Superior temporal gyrus (tissue), 1 donor: ENCODE results near the gene EMC8.

Experiments used
- DNase-seq: peaks from one replicate; pipeline ENCODE4 v3.0.0-alpha.2; 2016; ENCODE audit errors: extremely low spot score

The EMC8 gene

GRCh38 chr16:85730186-85730465 is 69.2 kb downstream of the EMC8 start:
- no peak for DNase-seq

DNA sequence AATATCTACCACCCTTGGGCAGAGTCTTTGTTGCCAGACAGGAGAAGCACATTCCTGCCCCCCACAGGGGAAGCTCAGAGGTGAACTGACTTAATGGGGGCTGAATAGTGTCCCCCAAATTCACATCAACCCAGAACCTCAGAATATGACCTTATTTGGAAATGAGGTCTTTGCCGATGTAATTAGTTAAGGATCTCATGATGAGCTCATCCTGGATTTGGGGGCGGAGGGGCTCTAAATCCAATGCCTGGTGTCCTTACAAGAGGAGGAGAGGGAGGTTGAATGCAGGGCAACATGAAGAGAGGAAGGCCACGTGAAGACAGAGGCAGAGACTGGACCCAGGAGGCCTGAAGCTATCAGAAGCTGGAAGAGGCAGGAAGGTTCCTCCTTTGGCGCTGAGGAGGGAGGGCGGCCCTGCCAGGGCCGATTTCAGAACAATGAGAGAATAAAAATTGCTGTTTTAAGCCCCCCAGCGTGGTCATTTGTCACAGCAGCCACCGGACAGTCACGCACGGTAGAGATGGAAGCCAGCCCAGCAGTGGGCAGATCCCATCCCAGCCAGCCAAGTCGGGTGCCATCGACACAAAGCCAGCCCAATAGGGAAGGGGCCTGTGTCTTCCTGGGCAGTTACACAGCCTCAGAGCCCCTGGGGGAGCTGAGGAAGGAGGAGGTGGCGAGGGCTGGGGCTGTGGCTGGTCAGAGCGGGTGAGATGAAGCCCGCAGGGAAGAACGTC is 69.7 kb downstream of the EMC8 start:
- DNase-seq = no peak

GRCh38 chr16:85728879-85729278 is 70.5 kb downstream of the EMC8 start:
- DNase-seq = no peak
